Trophoblast cell (in vitro differentiated cells and primary cell): ENCODE measurements around the gene MTMR1.

Source experiments
- DNase-seq, 2 donors: peaks; one replicate each; pipeline ENCODE4 v3.0.0-alpha.2; 2016
- H2AFZ ChIP-seq: 2 replicates; pipeline ENCODE4 v1.6.1; 2013; ENCODE audit warnings: low read length, moderate library complexity, mild to moderate bottlenecking; ENCODE audit not compliant: insufficient read depth, poor library complexity
- H2AK5ac ChIP-seq: 2 replicates; pipeline ENCODE4 v1.6.1; 2013; ENCODE audit warnings: mild to moderate bottlenecking, low read length
- H2BK120ac ChIP-seq: 2 replicates; pipeline ENCODE4 v1.6.1; 2013; ENCODE audit warnings: low read length, mild to moderate bottlenecking, moderate library complexity; ENCODE audit not compliant: insufficient read depth, poor library complexity
- H2BK12ac ChIP-seq: 2 replicates; pipeline ENCODE4 v1.6.1; 2013; ENCODE audit warnings: mild to moderate bottlenecking, low read length, moderate library complexity
- H2BK5ac ChIP-seq: 2 replicates; pipeline ENCODE4 v1.6.1; 2013; ENCODE audit warnings: low read length, low read depth, moderate library complexity, mild to moderate bottlenecking; ENCODE audit not compliant: poor library complexity
- H3K14ac ChIP-seq: 2 replicates; pipeline ENCODE4 v1.6.1; 2013; ENCODE audit warnings: mild to moderate bottlenecking, low read length
- H3K18ac ChIP-seq: 2 replicates; pipeline ENCODE4 v1.6.1; 2013; ENCODE audit warnings: mild to moderate bottlenecking, low read length
- H3K23ac ChIP-seq: 2 replicates; pipeline ENCODE4 v1.6.1; 2013; ENCODE audit warnings: low read length
- H3K27ac ChIP-seq: 2 replicates; pipeline ENCODE4 v1.5.1; 2013; ENCODE audit warnings: low read depth, mild to moderate bottlenecking, inconsistent platforms, low read length, moderate library complexity
- H3K27me3 ChIP-seq: 2 replicates; pipeline ENCODE4 v1.6.1; 2013; ENCODE audit warnings: inconsistent platforms, mild to moderate bottlenecking, low read length, moderate library complexity; ENCODE audit not compliant: insufficient read depth
- H3K36me3 ChIP-seq, 2 experiments: 1 replicate in 1 of 2; 2 replicates in 1 of 2; pipeline ENCODE4 v1.6.1; 2013; ENCODE audit warnings: low read length in 2 of 2, mild to moderate bottlenecking in 2 of 2, moderate library complexity in 1 of 2; ENCODE audit not compliant: insufficient read depth in 2 of 2, control insufficient read depth in 1 of 2
- H3K4ac ChIP-seq: 2 replicates; pipeline ENCODE4 v1.6.1; 2013; ENCODE audit warnings: low read depth, mild to moderate bottlenecking, low read length, moderate library complexity
- H3K4me1 ChIP-seq, 2 experiments: 1 replicate in 1 of 2; 2 replicates in 1 of 2; pipeline ENCODE4 v1.6.1; 2013; ENCODE audit warnings: low read length in 2 of 2, mild to moderate bottlenecking in 2 of 2, moderate library complexity in 1 of 2; ENCODE audit not compliant: insufficient read depth in 2 of 2, control insufficient read depth in 1 of 2
- H3K4me2 ChIP-seq: 2 replicates; pipeline ENCODE4 v1.6.1; 2013; ENCODE audit warnings: inconsistent platforms, mild to moderate bottlenecking, low read length, moderate library complexity
- H3K4me3 ChIP-seq: 2 replicates; pipeline ENCODE4 v1.5.1; 2013; ENCODE audit warnings: mild to moderate bottlenecking, low read depth, low read length, inconsistent platforms
- H3K79me1 ChIP-seq: one replicate; pipeline ENCODE4 v1.6.1; 2013; ENCODE audit warnings: low read length
- H3K79me2 ChIP-seq: 2 replicates; pipeline ENCODE4 v1.6.1; 2013; ENCODE audit warnings: low read length, mild to moderate bottlenecking; ENCODE audit not compliant: control insufficient read depth, insufficient read depth, poor library complexity
- H3K9ac ChIP-seq: 2 replicates; pipeline ENCODE4 v1.6.1; 2013; ENCODE audit warnings: mild to moderate bottlenecking, low read length
- H3K9me3 ChIP-seq: 2 replicates; pipeline ENCODE4 v1.6.1; 2013; ENCODE audit warnings: low read depth, mild to moderate bottlenecking, control low read depth, inconsistent platforms, low read length; ENCODE audit not compliant: insufficient read depth
- H4K12ac ChIP-seq: 2 replicates; pipeline ENCODE4 v1.6.1; 2013; ENCODE audit warnings: low read depth, mild to moderate bottlenecking, low read length, moderate library complexity
- H4K8ac ChIP-seq: 2 replicates; pipeline ENCODE4 v1.6.1; 2013; ENCODE audit warnings: low read depth, mild to moderate bottlenecking, low read length, moderate library complexity
- H4K91ac ChIP-seq: one replicate; pipeline ENCODE4 v1.6.1; 2013; ENCODE audit warnings: low read depth, mild to moderate bottlenecking, low read length, moderate library complexity
- WGBS: extraction: QIAGEN DNeasy Blood & Tissue Kit; methylation state at CpG from one replicate; pipeline ENCODE4 v1.1.7; 2013; ENCODE audit warnings: missing lambda C conversion rate; ENCODE audit not compliant: insufficient read length, insufficient coverage; ENCODE audit errors: extremely low coverage; 5-methylcytosine and 5-hydroxymethylcytosine counted together

The MTMR1 gene

DNA sequence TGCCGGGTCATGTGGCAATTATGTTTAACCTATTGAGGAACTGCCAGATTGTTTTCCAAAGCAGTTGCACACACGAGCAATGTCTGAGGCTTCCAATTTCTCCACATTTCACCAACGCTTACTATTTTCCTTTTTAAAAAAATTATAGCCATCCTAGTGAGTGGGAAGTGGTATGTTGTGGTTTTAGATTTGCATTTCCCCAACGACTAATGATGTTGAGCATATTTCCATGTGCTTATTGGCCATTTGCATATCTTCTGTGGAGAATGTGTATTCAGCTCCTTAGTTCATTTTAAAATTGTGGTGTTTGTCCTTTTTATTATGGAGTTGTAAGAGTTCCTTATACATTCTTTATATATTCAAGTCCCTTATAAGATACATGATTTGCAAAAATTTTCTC lies 60.2 kb downstream of the MTMR1 start:
- H3K4me3 ChIP-seq, result no peak overlapping the region
- no peak overlapping the region for H2AFZ ChIP-seq
- H3K4ac ChIP-seq, result no peak overlapping the region
- no peak overlapping the region for H2BK5ac ChIP-seq
- peaks cover 11 to 21% of the 10 kb centered on the region in 2 experiments for H3K36me3 ChIP-seq
- no peaks in the 10 kb centered on the region for H3K9me3 ChIP-seq
- H2AK5ac ChIP-seq, result no peak overlapping the region
- no peak overlapping the region for H4K91ac ChIP-seq
- no peak overlapping the region for H2BK120ac ChIP-seq
- H2BK12ac ChIP-seq, result no peak overlapping the region
- H3K14ac ChIP-seq, result no peak overlapping the region
- H3K4me1 ChIP-seq, result no peaks in the 10 kb centered on the region
- no peak overlapping the region for H3K23ac ChIP-seq
- DNase-seq, result no peak
- H3K4me2 ChIP-seq, result no peak overlapping the region
- H4K12ac ChIP-seq, result no peak overlapping the region
- no peak overlapping the region for H3K27ac ChIP-seq
- no peaks in the 10 kb centered on the region for H3K79me1 ChIP-seq
- H4K8ac ChIP-seq, result no peak overlapping the region
- no peaks in the 10 kb centered on the region for H3K79me2 ChIP-seq
- no peak overlapping the region for H3K18ac ChIP-seq
- WGBS, result no CpG with 5 or more reads among the region's 4 CpGs
- no peaks in the 10 kb centered on the region for H3K27me3 ChIP-seq
- H3K9ac ChIP-seq, result no peak overlapping the region

DNA sequence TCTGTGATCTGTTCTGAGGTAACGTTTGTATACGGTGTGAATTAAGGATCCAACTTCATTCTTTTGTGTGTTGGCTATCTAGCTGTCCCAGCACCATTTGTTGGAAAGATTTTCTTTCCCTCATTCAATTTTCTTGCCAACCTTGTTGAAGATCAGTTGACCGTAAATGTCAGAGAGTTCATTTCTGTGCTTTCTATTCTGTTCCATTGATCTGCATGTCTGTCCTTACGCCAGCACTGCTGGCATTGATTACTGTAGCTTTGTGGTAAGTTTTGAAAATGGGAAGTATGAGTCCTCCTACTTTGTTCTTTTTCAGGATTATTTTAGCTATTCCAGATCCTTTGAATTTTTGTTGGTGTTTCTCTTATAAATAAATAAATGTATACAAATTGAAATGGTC lies 60.8 kb downstream of the MTMR1 start:
- Histone ChIP-seq H4K8ac (no peak overlapping the region), H2BK5ac (no peak overlapping the region), H3K9me3 (no peaks in the 10 kb centered on the region), H3K23ac (no peak overlapping the region), H3K18ac (no peak overlapping the region), H3K79me2 (no peaks in the 10 kb centered on the region), H2AFZ (no peak overlapping the region), H3K4me3 (no peak overlapping the region), H3K27ac (no peak overlapping the region), H4K12ac (no peak overlapping the region), H4K91ac (no peak overlapping the region), H3K79me1 (no peaks in the 10 kb centered on the region), H3K27me3 (no peaks in the 10 kb centered on the region), H3K4me1 (no peaks in the 10 kb centered on the region), H2AK5ac (no peak overlapping the region), H2BK120ac (no peak overlapping the region), H3K4ac (no peak overlapping the region), H3K9ac (no peak overlapping the region), H3K4me2 (no peak overlapping the region), H2BK12ac (no peak overlapping the region), H3K14ac (no peak overlapping the region), H3K36me3 (peaks cover 11 to 23% of the 10 kb centered on the region in 2 experiments)
- DNase-seq, result no peak
- no CpG with 5 or more reads among the region's 4 CpGs for WGBS

DNA sequence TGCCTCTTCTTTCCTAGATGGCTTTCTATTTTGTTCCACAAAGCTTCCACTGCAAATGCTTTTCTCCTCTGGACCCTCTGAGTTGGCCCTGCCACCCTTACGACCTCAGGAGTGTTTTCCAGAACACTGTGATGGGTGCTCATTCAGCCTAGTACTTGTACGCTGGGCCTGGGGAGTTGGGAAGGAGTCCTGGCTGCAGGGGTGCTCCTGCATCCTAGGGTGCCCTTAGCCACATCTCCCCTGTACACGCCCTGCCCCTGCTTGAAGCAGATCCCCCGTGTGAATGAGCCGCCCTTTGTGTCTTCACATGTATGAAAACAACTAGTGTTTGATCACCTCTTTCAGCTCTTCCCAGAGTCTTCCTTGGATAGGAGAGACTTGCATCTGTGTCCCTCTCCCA lies 64.2 kb downstream of the MTMR1 start:
- no peak for DNase-seq
- no peak overlapping the region for H3K9ac ChIP-seq
- no peaks in the 10 kb centered on the region for H3K27me3 ChIP-seq
- WGBS, result no CpG with 5 or more reads among the region's 5 CpGs
- H3K18ac ChIP-seq, result no peak overlapping the region
- no peak overlapping the region for H2BK5ac ChIP-seq
- no peak overlapping the region for H2BK120ac ChIP-seq
- no peak overlapping the region for H2AFZ ChIP-seq
- no peak overlapping the region for H2BK12ac ChIP-seq
- no peak overlapping the region for H3K4me3 ChIP-seq
- H3K23ac ChIP-seq, result no peak overlapping the region
- no peak overlapping the region for H3K14ac ChIP-seq
- no peak overlapping the region for H3K4ac ChIP-seq
- peaks cover 0 to 3% of the 10 kb centered on the region in 2 experiments for H3K4me1 ChIP-seq
- no peak overlapping the region for H2AK5ac ChIP-seq
- no peak overlapping the region for H4K12ac ChIP-seq
- H3K79me1 ChIP-seq, result no peaks in the 10 kb centered on the region
- H4K91ac ChIP-seq, result no peak overlapping the region
- H4K8ac ChIP-seq, result no peak overlapping the region
- H3K4me2 ChIP-seq, result no peak overlapping the region
- no peaks in the 10 kb centered on the region for H3K9me3 ChIP-seq
- peaks cover 7 to 23% of the 10 kb centered on the region in 2 experiments for H3K36me3 ChIP-seq
- no peak overlapping the region for H3K27ac ChIP-seq
- no peaks in the 10 kb centered on the region for H3K79me2 ChIP-seq

DNA sequence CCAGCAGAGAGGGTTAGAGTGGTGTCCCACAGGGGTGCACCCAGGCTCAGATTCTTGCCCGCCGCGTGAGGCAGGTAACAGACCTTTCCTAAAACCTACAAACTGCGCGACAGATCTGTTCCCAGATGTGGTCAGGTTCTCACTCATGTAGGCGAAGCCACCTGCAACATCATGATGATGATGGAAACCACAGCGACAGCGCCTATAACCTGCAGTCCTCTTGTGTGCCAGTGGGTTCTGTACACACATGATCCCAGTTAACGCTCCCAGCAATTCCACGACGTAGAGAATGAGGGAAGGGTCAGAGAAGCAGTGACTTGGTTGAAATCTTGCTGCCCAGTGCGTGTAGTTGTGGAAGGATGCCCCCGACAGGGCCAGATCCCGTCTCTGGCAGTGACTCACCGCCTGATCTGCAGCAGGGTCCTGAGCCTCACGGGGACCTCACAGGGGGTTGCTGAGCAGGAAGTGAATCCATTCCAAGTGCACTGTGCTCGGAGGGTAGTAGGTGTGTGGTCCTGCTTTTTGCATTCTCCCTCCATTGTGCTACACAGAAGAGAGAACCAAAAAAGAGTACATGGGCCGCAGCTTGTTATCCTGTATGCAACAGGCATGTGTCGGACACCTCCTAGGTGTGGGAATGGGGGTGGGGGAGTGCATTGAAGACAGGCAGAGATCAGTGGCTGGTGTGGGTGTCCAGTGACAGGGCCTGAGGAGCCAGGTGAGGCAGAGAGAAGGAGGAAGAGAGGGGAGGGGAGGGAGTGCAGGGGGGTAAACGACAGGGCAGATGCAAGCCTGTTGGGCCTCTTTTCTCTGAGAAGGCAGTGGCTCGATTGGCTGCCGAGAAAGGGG lies 66.6 kb downstream of the MTMR1 start:
- no peak overlapping the region for H3K27ac ChIP-seq

More for the DNA sequence above, 66.6 kb downstream of the MTMR1 start:
- Histone ChIP-seq H2AFZ (no peak overlapping the region), H3K4me1 (peaks cover 0 to 3% of the 10 kb centered on the region in 2 experiments), H3K79me1 (no peaks in the 10 kb centered on the region), H3K4me2 (no peak overlapping the region), H3K4me3 (no peak overlapping the region), H4K12ac (no peak overlapping the region), H2BK5ac (no peak overlapping the region), H2BK120ac (no peak overlapping the region), H3K18ac (no peak overlapping the region), H4K8ac (no peak overlapping the region), H3K79me2 (no peaks in the 10 kb centered on the region), H2BK12ac (no peak overlapping the region), H3K4ac (no peak overlapping the region), H2AK5ac (no peak overlapping the region), H3K14ac (no peak overlapping the region), H3K36me3 (peaks cover 10 to 26% of the 10 kb centered on the region in 2 experiments), H3K27me3 (no peaks in the 10 kb centered on the region), H3K23ac (no peak overlapping the region), H3K9me3 (no peaks in the 10 kb centered on the region), H3K9ac (no peak overlapping the region), H4K91ac (no peak overlapping the region)
- no CpG with 5 or more reads among the region's 22 CpGs for WGBS
- DNase-seq, result no peak
